GM20000 (cell line): ENCODE data around the gene RHBDF2.

Source experiments
- DNase-seq: peaks from one replicate; pipeline ENCODE4 v3.0.0; 2012; ENCODE audit warnings: low spot score
- TF ChIP-seq, protein P1 (sequence below): IDR thresholded peaks from 2 replicates; pipeline ENCODE4 v1.5.1; 2012; ENCODE audit warnings: mild to moderate bottlenecking, control low read depth; ENCODE audit errors: extremely low read depth, missing control alignments

The RHBDF2 gene

DNA sequence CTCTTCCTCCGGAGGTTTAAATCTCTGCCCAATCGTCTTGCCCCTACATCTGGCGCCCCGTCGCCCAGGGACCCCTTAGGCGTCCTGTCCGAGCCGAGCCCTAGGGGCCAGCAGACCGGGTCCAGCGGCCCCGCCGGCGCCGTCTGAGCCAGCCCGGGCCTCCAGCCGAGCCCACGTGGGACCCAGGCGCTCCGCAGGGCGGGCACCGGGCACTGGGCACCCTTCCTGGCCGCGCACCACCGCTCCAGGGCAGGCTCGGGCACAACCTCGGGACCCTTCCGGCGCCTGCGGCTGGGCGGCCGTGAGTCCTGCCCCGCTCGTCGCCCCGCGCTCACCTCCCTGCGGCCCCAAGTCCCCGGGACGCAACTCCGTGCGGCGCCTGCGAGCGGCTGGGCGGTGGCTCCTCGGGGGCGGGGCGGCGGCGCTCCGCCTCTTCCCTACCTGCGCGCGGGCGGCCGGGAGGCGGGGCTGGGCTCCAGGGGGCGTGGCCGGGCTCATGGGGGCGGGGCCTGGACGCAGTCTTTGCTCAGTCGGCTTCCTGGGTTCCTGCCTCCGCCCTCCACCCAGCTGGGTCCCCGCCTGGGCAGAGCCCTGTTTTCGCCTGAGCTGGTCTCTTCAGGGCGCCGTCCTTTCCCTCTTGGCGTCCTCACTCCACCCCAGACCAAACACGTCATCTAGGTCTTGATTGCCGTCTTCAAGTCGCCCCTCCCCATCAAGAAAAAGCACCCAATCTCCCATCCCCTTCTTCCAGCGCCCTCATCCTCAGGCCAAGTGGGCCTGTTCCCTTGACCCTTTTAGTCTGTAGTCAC lies at the start of gene RHBDF2:
Gene RHBDF2, minus strand, starts transcription at position 406 of the 809 bp plus-strand sequence. CDS start 19,899 bp downstream, outside the sequence.
- TF ChIP-seq, protein P1, sequence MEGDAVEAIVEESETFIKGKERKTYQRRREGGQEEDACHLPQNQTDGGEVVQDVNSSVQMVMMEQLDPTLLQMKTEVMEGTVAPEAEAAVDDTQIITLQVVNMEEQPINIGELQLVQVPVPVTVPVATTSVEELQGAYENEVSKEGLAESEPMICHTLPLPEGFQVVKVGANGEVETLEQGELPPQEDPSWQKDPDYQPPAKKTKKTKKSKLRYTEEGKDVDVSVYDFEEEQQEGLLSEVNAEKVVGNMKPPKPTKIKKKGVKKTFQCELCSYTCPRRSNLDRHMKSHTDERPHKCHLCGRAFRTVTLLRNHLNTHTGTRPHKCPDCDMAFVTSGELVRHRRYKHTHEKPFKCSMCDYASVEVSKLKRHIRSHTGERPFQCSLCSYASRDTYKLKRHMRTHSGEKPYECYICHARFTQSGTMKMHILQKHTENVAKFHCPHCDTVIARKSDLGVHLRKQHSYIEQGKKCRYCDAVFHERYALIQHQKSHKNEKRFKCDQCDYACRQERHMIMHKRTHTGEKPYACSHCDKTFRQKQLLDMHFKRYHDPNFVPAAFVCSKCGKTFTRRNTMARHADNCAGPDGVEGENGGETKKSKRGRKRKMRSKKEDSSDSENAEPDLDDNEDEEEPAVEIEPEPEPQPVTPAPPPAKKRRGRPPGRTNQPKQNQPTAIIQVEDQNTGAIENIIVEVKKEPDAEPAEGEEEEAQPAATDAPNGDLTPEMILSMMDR = no peak
- peak; percentile 97 for DNase-seq

DNA sequence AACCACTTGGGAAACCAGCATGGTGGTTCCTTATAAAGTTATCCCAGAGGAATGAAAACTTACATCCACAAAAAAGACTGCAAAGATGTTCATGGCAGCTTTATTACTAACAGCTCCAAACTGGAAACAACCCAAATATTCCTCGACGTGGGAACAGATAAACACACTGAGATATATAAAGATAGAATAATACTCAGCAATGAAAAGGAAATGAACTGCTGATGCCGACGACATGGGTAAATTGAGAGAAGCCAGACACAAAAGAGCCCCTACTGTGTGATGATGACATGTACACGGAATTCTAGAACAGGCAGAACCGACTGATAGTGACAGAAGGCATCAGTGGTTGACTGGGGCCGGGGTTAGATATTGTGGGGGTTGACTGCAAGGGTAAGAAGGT lies 48.3 kb upstream of the RHBDF2 start:
- TF ChIP-seq, protein P1 = no peak
- no peak for DNase-seq

GRCh38 chr17:76549215-76549518 lies 47.9 kb upstream of the RHBDF2 start:
- DNase-seq = no peak
- TF ChIP-seq, protein P1 = no peak

GRCh38 chr17:76548378-76549214 lies 47.4 kb upstream of the RHBDF2 start:
- TF ChIP-seq, protein P1 = no peak
- DNase-seq = no peak

GRCh38 chr17:76547642-76548202 lies 46.5 kb upstream of the RHBDF2 start:
- DNase-seq = no peak
- TF ChIP-seq, protein P1 = no peak

GRCh38 chr17:76547183-76547641 lies 46.0 kb upstream of the RHBDF2 start:
- TF ChIP-seq, protein P1 = peak; percentile 47
- peak; percentile 80 for DNase-seq
